ENCODE data around the gene TP53I11.

The TP53I11 gene

DNA sequence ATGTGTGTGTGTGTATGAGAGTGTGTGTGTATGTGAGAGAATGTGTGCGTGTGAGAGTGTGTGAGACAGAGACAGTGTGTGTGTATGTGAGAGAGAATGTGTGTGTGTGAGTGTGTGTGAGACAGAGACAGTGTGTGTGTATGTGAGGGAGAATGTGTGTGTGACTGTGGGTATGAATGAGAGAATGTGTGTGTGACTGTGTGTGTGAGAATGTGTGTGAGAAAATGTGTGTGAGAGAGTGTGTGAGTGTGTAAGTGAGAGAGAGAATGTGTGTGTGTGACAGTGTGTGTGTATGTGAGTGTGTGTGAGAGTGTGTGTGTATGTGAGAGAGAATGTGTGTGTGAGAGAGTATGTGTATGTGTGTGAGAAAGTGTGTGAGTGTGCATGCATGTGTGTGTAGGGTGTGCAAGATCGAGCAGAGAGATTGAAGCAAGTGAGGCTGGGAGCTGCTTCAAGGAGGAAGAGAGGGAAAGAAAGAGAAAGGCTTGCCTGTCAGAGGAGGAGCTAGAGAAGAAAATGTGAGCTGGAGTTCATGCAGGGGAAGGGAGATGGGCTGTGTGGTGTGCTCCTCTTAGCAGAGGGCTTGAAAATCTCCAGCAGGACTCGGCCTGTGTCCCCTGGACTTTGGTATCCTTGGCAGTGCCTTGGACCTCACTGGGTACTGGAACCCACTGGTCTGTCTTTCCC lies 27.7 kb upstream of the TP53I11 start:
- no peak for DNase-seq

DNA sequence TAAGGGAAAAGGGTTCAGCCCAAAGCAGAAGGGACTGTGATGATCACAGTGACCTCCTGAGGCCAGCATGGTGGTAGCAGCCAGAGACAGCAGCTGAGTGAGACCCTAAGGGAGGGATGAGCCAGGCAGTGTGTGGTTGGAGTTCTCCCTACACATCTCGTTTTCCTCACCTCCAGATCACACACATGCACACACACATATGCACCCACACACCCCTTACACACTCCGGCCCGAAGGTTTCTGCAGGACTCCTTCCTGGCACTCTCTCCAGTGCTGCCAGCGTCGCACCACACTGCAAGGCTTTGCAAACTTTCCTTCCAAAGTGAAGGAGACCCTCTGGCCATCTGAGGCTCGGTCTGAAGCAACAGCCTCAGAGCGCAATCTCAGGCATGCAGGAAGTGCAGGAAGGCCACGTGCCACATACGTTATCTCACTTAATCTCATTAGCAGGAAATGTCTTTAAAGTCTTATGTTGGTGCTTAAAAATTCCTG lies 26.9 kb upstream of the TP53I11 start:
- no peak for DNase-seq

- DNase-seq: no peak
Measured at GRCh38 chr11:44976576-44976975, 25.9 kb upstream of the TP53I11 start.

DNA sequence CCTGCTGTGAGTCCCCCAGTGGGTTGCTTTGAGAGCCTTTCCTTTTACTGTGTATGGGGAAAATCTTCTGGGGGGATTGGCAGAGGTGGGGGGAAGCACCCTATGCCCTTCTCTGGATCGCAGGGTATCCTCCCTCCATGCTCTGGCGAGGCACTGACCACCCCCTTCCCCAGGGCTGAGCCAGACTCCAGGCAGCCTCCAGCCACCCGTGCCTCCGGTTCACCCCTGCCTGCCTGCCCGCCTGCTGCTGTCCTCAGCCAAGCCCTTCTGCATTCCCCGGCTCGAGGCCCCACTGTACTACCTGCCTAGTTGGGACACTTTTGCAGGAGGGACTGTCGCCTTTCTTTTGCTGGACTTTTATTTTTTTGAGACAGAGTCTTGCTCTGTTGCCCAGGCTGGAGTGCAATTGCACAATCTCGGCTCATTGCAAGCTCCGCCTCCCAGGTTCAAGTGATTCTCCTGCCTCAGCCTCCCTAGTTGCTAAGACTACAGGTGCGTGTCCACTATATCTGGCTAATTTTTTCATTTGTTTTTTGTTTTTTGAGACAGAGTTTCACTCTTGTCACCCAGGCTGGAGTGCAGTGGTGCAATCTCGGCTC lies 23.8 kb upstream of the TP53I11 start:
- DNase-seq: no peak

GRCh38 chr11:44973632-44974401 lies 23.1 kb upstream of the TP53I11 start:
- DNase-seq: no peak

- no peak for DNase-seq
Measured at GRCh38 chr11:44972746-44973435, 22.2 kb upstream of the TP53I11 start.

- DNase-seq: no peak
Measured at GRCh38 chr11:44971185-44971584, 20.5 kb upstream of the TP53I11 start.

DNA sequence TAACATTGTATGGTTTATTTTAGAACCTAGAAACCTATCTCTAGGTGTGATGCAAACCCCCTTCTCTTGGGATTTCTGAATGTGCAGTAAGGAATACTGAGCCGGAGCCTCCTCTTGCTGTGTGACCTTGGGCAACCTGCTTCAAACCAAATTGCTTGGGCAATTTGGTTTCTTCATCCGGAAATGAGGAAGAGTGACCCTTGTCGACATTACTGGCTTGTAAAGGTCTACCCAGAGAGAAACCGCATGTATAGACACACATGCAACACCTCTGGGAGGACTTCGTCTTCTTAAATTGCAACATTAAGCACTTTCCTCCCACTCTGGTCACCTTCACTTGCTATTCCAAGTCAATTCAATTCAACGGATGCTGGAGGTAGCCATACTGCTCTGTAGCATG lies 19.6 kb upstream of the TP53I11 start:
- DNase-seq: no peak

DNA sequence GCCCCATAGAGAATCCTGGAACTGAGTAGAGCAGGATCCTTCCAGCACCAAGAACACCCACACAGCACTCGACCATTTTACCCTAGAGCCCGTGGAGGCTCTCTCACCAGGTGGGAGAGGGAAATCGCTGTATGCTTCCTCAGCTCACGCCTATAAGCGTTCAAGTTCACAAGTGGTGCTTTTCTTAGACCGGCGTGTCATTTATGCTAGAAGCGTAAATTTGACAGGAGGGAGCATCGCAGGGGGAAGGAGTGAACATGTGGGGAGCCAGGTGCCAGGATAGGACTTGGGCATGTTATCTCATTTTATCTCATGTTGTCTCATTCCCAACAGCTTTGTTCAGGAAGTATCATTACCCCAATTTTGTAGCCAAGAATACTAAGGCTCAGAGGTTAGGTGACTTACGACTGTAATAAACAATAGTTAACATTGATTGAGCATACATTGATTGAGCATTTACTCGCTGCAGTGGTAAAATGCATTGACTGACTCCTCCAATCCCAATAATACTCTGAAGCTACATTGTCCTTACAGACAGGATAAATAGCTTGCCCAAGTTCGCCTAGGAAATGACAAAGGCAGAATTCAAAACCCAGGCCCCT lies 19.1 kb upstream of the TP53I11 start:
- DNase-seq: no peak

GRCh38 chr11:44968510-44968909 lies 17.8 kb upstream of the TP53I11 start:
- DNase-seq: no peak

DNA sequence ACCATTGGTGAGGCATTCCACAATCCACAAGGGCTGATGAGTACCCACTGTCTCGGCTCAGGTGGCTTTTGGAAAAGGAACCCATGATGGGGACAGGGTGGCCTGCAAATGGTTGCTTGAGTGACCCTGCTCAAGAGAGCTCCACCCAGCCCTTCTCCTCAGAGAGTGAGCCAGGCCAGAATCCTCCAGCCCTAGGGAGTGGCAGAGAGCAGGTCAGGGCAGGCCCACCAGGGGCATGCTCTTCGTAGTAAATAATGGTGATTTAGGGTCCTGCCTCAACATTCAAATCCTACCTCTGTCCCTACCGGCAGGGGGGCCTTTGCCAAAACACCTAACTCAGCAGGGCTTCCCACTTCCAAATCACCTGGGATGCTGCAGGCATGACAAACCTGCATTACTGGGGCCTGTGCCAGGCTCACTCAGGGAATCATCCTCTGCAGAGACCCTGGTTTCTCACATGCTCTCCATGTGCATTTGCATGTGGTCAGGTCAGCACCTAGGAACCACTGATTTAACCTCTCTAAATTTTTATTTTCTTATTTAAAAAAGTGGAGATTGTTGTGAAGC lies 17.3 kb upstream of the TP53I11 start:
- DNase-seq: no peak

- no peak for DNase-seq
Measured at GRCh38 chr11:44966694-44967093, 16.0 kb upstream of the TP53I11 start.

- DNase-seq: no peak
Measured at GRCh38 chr11:44964526-44965209, 14.0 kb upstream of the TP53I11 start.

DNA sequence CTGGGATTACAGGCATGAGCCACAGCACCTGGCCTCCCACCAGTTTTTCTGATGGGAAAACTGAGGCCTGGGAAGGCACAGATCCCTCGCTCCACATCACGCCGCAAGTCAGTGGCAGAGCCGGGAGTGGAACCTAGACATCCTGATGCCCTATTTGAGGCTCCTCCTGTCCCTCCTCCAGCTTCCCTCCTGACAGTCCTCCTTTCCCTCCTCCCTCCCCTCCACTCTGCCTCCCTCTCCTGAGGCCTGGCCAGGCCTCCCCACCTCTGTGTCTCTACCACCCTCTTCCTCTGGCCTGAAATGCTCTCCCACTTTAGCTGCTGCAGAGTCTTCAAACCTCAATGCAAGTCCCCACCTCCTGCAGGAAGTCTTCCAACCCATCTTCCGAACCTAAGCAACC lies 13.3 kb upstream of the TP53I11 start:
- no peak for DNase-seq

DNA sequence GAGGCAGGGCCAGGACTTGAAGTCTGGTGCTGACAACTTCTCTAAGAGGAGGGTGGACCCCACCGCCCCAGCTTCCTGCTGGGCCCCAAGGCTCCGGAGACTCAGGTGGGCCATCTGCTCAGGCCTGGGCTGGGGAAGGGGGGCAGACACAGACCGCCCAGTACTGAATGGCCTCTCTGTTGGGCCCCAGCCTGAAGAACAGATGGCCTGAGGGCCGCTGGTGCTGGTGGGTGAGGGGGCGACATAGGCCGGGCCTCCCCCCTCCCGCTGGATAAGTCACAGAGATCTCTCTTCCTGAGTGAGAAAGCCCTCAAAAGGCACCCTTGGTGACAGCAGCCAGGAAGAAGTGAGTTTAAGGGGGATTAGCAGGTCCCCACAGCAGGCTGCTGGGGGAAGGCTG lies 12.5 kb upstream of the TP53I11 start:
- DNase-seq: no peak

- no peak for DNase-seq
Measured at GRCh38 chr11:44962464-44962863, 11.8 kb upstream of the TP53I11 start.

DNA sequence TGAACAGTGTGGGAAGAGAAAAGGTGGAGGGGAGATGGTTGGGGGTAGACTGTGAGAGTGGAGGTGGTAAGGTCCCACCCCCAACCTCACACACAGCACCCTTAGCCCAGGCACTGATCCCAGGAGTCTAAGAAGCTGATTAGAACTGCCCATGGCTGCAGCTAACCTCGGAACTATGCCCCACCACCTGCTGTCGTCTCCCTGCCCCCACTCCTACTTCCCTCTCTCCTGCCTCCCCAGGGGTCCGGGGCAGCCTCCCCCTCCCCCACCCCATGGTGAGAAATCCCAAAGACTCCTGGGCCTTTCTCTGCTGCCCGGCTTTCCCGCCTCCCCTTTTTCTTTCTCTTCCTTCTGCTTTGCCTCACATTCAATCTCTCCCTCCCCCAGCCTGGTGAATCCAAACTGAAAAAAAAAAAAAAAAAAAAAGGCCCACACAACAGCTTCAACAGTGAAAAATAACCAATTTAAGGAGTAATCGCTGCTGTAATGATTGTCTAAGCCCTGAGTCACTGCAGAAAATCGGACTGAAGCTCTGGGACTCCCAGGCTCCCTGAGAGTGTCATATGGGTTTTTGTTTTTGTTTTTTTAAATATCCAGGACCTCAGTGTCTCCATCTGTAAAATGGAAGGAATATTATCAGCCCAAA lies 9.6 kb upstream of the TP53I11 start:
- DNase-seq: no peak

DNA sequence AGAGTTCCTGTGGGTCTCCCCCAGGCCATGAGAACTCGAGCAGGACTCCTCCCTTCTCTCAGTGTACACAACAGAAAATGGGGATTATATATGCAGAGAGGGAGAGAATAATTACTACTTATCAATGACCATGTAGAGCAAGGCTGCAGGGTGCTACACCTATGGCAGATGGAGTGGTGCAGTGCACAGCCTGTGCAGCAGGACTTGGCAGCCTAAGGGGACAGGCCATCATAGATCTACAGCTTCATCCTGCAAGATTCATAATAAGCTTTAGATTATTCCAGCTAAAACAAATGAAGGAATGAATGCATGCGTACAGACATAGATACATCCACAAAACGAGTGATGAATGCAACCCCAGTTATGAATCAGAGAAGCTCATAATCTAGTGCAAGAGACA lies 8.4 kb upstream of the TP53I11 start:
- no peak for DNase-seq

- DNase-seq: no peak
Measured at GRCh38 chr11:44957776-44958564, 7.3 kb upstream of the TP53I11 start.

DNA sequence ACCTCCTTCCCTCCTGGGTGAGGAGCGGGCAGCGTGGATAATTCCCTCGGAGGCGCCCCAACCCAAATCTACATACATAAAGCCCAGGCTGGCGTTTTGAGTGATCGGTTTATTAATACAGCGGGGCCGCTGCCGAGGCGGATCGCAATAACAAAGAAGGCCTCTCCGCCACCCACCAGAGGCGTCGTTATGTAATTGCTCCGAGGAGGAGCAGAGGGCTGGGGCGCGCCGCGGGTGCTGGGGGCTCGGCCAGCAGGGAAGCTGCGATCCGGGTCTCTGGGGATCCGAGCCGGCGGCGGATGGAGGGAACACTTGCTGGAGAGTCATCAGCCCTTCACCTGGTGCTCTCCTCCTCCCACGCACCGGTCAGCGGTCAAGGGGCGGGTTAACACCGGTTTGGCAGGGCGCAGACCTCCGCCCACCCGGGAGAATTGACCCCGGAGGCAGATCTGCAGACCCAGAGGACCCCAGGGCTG lies 6.4 kb upstream of the TP53I11 start:
- DNase-seq: no peak
